ENCODE data around the gene CD200.
"Not testable (repeated sequence)": the region's sequence is repeated elsewhere in the genome, so short reads cannot be mapped to it uniquely, and the experiment has no call there.

DNA sequence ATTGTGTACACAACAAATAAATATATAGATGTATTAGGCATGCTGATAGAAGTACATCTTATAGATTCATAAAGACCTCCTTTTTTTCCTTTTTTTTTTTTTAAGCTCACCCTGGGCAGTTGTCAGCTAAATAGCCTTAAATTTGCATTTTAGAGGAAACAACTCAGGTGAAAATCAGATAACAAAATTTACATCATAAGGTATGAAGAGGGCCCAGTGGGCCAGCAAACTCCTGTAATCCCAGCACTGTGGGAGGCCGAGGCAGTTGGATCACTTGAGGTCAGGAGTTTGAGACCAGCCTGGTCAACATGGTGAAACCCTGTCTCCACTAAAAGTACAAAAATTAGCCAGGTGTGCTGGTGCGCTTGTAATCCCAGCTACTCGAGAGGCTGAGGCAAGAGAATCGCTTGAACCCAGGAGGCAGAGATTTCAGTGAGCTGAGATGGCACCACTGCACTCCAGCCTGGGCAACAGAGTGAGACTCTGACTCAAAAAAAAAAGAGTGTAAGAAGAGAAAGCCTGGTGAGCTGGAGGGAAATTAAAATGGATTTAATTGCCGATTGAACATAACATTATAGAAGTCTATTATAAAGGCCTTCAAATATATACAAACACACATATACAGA is 72.1 kb downstream of the CD200 start:
- not testable (repeated sequence) for TF ChIP-seq EZH2 (IDR thresholded peaks at IDR 0.05; ENCODE audit: borderline replicate concordance, low read length)
- TF ChIP-seq, protein P1, sequence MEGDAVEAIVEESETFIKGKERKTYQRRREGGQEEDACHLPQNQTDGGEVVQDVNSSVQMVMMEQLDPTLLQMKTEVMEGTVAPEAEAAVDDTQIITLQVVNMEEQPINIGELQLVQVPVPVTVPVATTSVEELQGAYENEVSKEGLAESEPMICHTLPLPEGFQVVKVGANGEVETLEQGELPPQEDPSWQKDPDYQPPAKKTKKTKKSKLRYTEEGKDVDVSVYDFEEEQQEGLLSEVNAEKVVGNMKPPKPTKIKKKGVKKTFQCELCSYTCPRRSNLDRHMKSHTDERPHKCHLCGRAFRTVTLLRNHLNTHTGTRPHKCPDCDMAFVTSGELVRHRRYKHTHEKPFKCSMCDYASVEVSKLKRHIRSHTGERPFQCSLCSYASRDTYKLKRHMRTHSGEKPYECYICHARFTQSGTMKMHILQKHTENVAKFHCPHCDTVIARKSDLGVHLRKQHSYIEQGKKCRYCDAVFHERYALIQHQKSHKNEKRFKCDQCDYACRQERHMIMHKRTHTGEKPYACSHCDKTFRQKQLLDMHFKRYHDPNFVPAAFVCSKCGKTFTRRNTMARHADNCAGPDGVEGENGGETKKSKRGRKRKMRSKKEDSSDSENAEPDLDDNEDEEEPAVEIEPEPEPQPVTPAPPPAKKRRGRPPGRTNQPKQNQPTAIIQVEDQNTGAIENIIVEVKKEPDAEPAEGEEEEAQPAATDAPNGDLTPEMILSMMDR (conservative IDR thresholded peaks at IDR 0.05 in 1 of 2, IDR thresholded peaks at IDR 0.05 in 1 of 2; ENCODE audit: extremely low read depth in 1 of 2, insufficient read depth in 1 of 2, low read depth in 1 of 2, low read length in 2 of 2) = not testable (repeated sequence)
